Measurements from ENCODE around the gene CCDC148.

The CCDC148 gene

GRCh38 chr2:158266111-158266510 lies 190.4 kb downstream of the CCDC148 start (continued):
- no peak for TF ChIP-seq ZNF560 (tag by site-specific recombination; IDR thresholded peaks at IDR 0.05; ENCODE audit: borderline replicate concordance)

- POLR2A ChIA-PET, result no interaction called here
- H3K4me3 ChIP-seq (ENCODE audit: low read depth, low read length), result no peak overlapping the region
- H3K36me3 ChIP-seq (ENCODE audit: control insufficient read depth in 2 of 2, insufficient read depth in 1 of 2, low read length in 2 of 2), result no peaks in the 10 kb centered on the region
- no peak overlapping the region for H3K27ac ChIP-seq (ENCODE audit: extremely low read depth, low read depth, low read length)
- no peak for TF ChIP-seq ZNF324 (tag by site-specific recombination; IDR thresholded peaks at IDR 0.05)
- no peak for TF ChIP-seq ZNF449 (tag by site-specific recombination; IDR thresholded peaks at IDR 0.05)
- no peak for TF ChIP-seq ZNF843 (tag by site-specific recombination; IDR thresholded peaks at IDR 0.05)
- TF ChIP-seq ZEB2 (tag by site-specific recombination; IDR thresholded peaks at IDR 0.05), result no peak
- TF ChIP-seq ZNF10 (tag by site-specific recombination; IDR thresholded peaks at IDR 0.05), result no peak
- no peak for TF ChIP-seq ZNF16 (tag by site-specific recombination; IDR thresholded peaks at IDR 0.05; ENCODE audit: low read depth)
- no peak for TF ChIP-seq ZNF629 (tag by site-specific recombination; IDR thresholded peaks at IDR 0.05)
- TF ChIP-seq PRDM6 (tag by site-specific recombination; IDR thresholded peaks at IDR 0.05), result no peak
- no peak for TF ChIP-seq ATF2 (tag by site-specific recombination; IDR thresholded peaks at IDR 0.05; ENCODE audit: low read depth)
- no peak for TF ChIP-seq PRDM4 (tag by site-specific recombination; IDR thresholded peaks at IDR 0.05)
- no peak for TF ChIP-seq ZNF654 (tag by site-specific recombination; IDR thresholded peaks at IDR 0.05; ENCODE audit: low read depth)
- TF ChIP-seq SETDB1 (IDR thresholded peaks at IDR 0.05; ENCODE audit: insufficient read length, low read length), result no peak
- no peak for TF ChIP-seq OSR2 (tag by site-specific recombination; IDR thresholded peaks at IDR 0.05)
- no peak for TF ChIP-seq REPIN1 (tag by site-specific recombination; IDR thresholded peaks at IDR 0.05; ENCODE audit: low read depth)
- no peak for TF ChIP-seq ZNF146 (tag by site-specific recombination; IDR thresholded peaks at IDR 0.05)
- no peak for TF ChIP-seq ZNF558 (tag by site-specific recombination; IDR thresholded peaks at IDR 0.05)
- TF ChIP-seq ZNF660 (tag by site-specific recombination; IDR thresholded peaks at IDR 0.05), result no peak
- TF ChIP-seq ZNF785 (tag by site-specific recombination; IDR thresholded peaks at IDR 0.05), result no peak
- TF ChIP-seq PBX3 (CRISPR knock-in tag; IDR thresholded peaks at IDR 0.05), result no peak
- H3K4me1 ChIP-seq (ENCODE audit: control insufficient read depth, insufficient read depth, low read length), result no peaks in the 10 kb centered on the region
- CTCF ChIA-PET, result interaction anchor here (0.5 to 0.7 kb wide), 2 partner anchors 22 to 483 kb away, joined by 3 to 4 read pairs; no protein-coding TSS in a partner anchor
- H3K9me3 ChIP-seq (ENCODE audit: control insufficient read depth, insufficient read depth, low read depth, low read length), result no peaks in the 10 kb centered on the region
These were observed 201.3 kb downstream of the CCDC148 start for GRCh38 chr2:158255257-158255656.
